ENCODE measurements around the gene GDAP2. TPM values are rescaled to one million over a fixed set of nuclear protein-coding genes. Genes with fewer than 3 reads are reported as not detected.

Gene GDAP2
- total and polyA plus RNA-seq, 2 donors: 6.2 to 17.5 TPM

GRCh38 chr1:117921991-117922390 lies 7.4 kb downstream of the GDAP2 start:
- Histone ChIP-seq H3K4me1 (ENCODE audit: control insufficient read depth in 2 of 2, insufficient read depth in 2 of 2, low read length in 2 of 2) (no peaks in the 10 kb centered on the region), H3K4me3 (ENCODE audit: low read length in 2 of 2) (no peak overlapping the region), H3K36me3 (ENCODE audit: control insufficient read depth in 2 of 2, insufficient read depth in 2 of 2, low read length in 1 of 2) (peaks cover 0 to 7% of the 10 kb centered on the region in 2 donors), H3K27me3 (ENCODE audit: control insufficient read depth in 2 of 2, insufficient read depth in 1 of 2, low read length in 1 of 2) (no peaks in the 10 kb centered on the region), H3K27ac (ENCODE audit: low read depth in 1 of 2, low read length in 1 of 2) (no peak overlapping the region), H3K9me3 (ENCODE audit: control insufficient read depth in 2 of 2, insufficient read depth in 1 of 2, low read length in 1 of 2) (no peaks in the 10 kb centered on the region)
- 98% methylated on average over 2 of the region's 2 CpGs for WGBS
- no peak for DNase-seq (ENCODE audit: low read depth in 6 of 9, low spot score in 9 of 9)

GRCh38 chr1:117919376-117919775 lies 10.0 kb downstream of the GDAP2 start:
- no peaks in the 10 kb centered on the region for H3K27me3 ChIP-seq (ENCODE audit: control insufficient read depth in 2 of 2, insufficient read depth in 1 of 2, low read length in 1 of 2)
- H3K9me3 ChIP-seq (ENCODE audit: control insufficient read depth in 2 of 2, insufficient read depth in 1 of 2, low read length in 1 of 2): no peaks in the 10 kb centered on the region
- DNase-seq (ENCODE audit: low read depth in 6 of 9, low spot score in 9 of 9): no peak
- H3K36me3 ChIP-seq (ENCODE audit: control insufficient read depth in 2 of 2, insufficient read depth in 2 of 2, low read length in 1 of 2): peaks cover 12% of the 10 kb centered on the region in 2 donors
- H3K4me1 ChIP-seq (ENCODE audit: control insufficient read depth in 2 of 2, insufficient read depth in 2 of 2, low read length in 2 of 2): no peaks in the 10 kb centered on the region
- H3K27ac ChIP-seq (ENCODE audit: low read depth in 1 of 2, low read length in 1 of 2): no peak overlapping the region
- no peak overlapping the region for H3K4me3 ChIP-seq (ENCODE audit: low read length in 2 of 2)

- no peak for DNase-seq (ENCODE audit: low read depth in 6 of 9, low spot score in 9 of 9)
- H3K36me3 ChIP-seq (ENCODE audit: control insufficient read depth in 2 of 2, insufficient read depth in 2 of 2, low read length in 1 of 2): peaks cover 24 to 31% of the 10 kb centered on the region in 2 donors
- no peak overlapping the region for H3K27ac ChIP-seq (ENCODE audit: low read depth in 1 of 2, low read length in 1 of 2)
- no peak overlapping the region for H3K4me3 ChIP-seq (ENCODE audit: low read length in 2 of 2)
- no peaks in the 10 kb centered on the region for H3K9me3 ChIP-seq (ENCODE audit: control insufficient read depth in 2 of 2, insufficient read depth in 1 of 2, low read length in 1 of 2)
- no peaks in the 10 kb centered on the region for H3K27me3 ChIP-seq (ENCODE audit: control insufficient read depth in 2 of 2, insufficient read depth in 1 of 2, low read length in 1 of 2)
- no peaks in the 10 kb centered on the region for H3K4me1 ChIP-seq (ENCODE audit: control insufficient read depth in 2 of 2, insufficient read depth in 2 of 2, low read length in 2 of 2)
These were observed 18.4 kb downstream of the GDAP2 start for GRCh38 chr1:117911051-117911450.

GRCh38 chr1:117905019-117905418 lies 24.4 kb downstream of the GDAP2 start:
- H3K4me3 ChIP-seq (ENCODE audit: low read length in 2 of 2): no peak overlapping the region

GRCh38 chr1:117904485-117904884 lies 24.9 kb downstream of the GDAP2 start:
- peaks cover 17 to 28% of the 10 kb centered on the region in 2 donors for H3K36me3 ChIP-seq (ENCODE audit: control insufficient read depth in 2 of 2, insufficient read depth in 2 of 2, low read length in 1 of 2)
- H3K4me3 ChIP-seq (ENCODE audit: low read length in 2 of 2): no peak overlapping the region
- no peaks in the 10 kb centered on the region for H3K27me3 ChIP-seq (ENCODE audit: control insufficient read depth in 2 of 2, insufficient read depth in 1 of 2, low read length in 1 of 2)
- no peak overlapping the region for H3K27ac ChIP-seq (ENCODE audit: low read depth in 1 of 2, low read length in 1 of 2)
- DNase-seq (ENCODE audit: low read depth in 6 of 9, low spot score in 9 of 9): no peak
- WGBS: 99% methylated on average over 3 of the region's 3 CpGs
- no peaks in the 10 kb centered on the region for H3K9me3 ChIP-seq (ENCODE audit: control insufficient read depth in 2 of 2, insufficient read depth in 1 of 2, low read length in 1 of 2)
- H3K4me1 ChIP-seq (ENCODE audit: control insufficient read depth in 2 of 2, insufficient read depth in 2 of 2, low read length in 2 of 2): no peaks in the 10 kb centered on the region

More at GRCh38 chr1:117905019-117905418, 24.4 kb downstream of the GDAP2 start:
- no peaks in the 10 kb centered on the region for H3K27me3 ChIP-seq (ENCODE audit: control insufficient read depth in 2 of 2, insufficient read depth in 1 of 2, low read length in 1 of 2)
- no peaks in the 10 kb centered on the region for H3K4me1 ChIP-seq (ENCODE audit: control insufficient read depth in 2 of 2, insufficient read depth in 2 of 2, low read length in 2 of 2)
- no peak overlapping the region for H3K27ac ChIP-seq (ENCODE audit: low read depth in 1 of 2, low read length in 1 of 2)
- 97% methylated on average over 2 of the region's 2 CpGs for WGBS
- DNase-seq (ENCODE audit: low read depth in 6 of 9, low spot score in 9 of 9): no peak
- peaks cover 17 to 28% of the 10 kb centered on the region in 2 donors for H3K36me3 ChIP-seq (ENCODE audit: control insufficient read depth in 2 of 2, insufficient read depth in 2 of 2, low read length in 1 of 2)
- no peaks in the 10 kb centered on the region for H3K9me3 ChIP-seq (ENCODE audit: control insufficient read depth in 2 of 2, insufficient read depth in 1 of 2, low read length in 1 of 2)

- WGBS: 98% methylated on average over 4 of the region's 4 CpGs
- Histone ChIP-seq H3K9me3 (ENCODE audit: control insufficient read depth in 2 of 2, insufficient read depth in 1 of 2, low read length in 1 of 2) (no peaks in the 10 kb centered on the region), H3K4me3 (ENCODE audit: low read length in 2 of 2) (no peak overlapping the region), H3K27ac (ENCODE audit: low read depth in 1 of 2, low read length in 1 of 2) (no peak overlapping the region), H3K27me3 (ENCODE audit: control insufficient read depth in 2 of 2, insufficient read depth in 1 of 2, low read length in 1 of 2) (no peaks in the 10 kb centered on the region), H3K36me3 (ENCODE audit: control insufficient read depth in 2 of 2, insufficient read depth in 2 of 2, low read length in 1 of 2) (peaks cover 22 to 34% of the 10 kb centered on the region in 2 donors), H3K4me1 (ENCODE audit: control insufficient read depth in 2 of 2, insufficient read depth in 2 of 2, low read length in 2 of 2) (no peaks in the 10 kb centered on the region)
- no peak for DNase-seq (ENCODE audit: low read depth in 6 of 9, low spot score in 9 of 9)
These were observed 26.5 kb downstream of the GDAP2 start for GRCh38 chr1:117902944-117903343.

GRCh38 chr1:117899801-117900200 lies 29.6 kb downstream of the GDAP2 start:
- no peaks in the 10 kb centered on the region for H3K9me3 ChIP-seq (ENCODE audit: control insufficient read depth in 2 of 2, insufficient read depth in 1 of 2, low read length in 1 of 2)
- peaks cover 24 to 34% of the 10 kb centered on the region in 2 donors for H3K36me3 ChIP-seq (ENCODE audit: control insufficient read depth in 2 of 2, insufficient read depth in 2 of 2, low read length in 1 of 2)
- H3K4me1 ChIP-seq (ENCODE audit: control insufficient read depth in 2 of 2, insufficient read depth in 2 of 2, low read length in 2 of 2): no peaks in the 10 kb centered on the region
- no peak overlapping the region for H3K27ac ChIP-seq (ENCODE audit: low read depth in 1 of 2, low read length in 1 of 2)
- WGBS: 99% methylated on average over 1 of the region's 1 CpG
- DNase-seq (ENCODE audit: low read depth in 6 of 9, low spot score in 9 of 9): no peak
- no peaks in the 10 kb centered on the region for H3K27me3 ChIP-seq (ENCODE audit: control insufficient read depth in 2 of 2, insufficient read depth in 1 of 2, low read length in 1 of 2)
- H3K4me3 ChIP-seq (ENCODE audit: low read length in 2 of 2): no peak overlapping the region

- Histone ChIP-seq H3K27ac (ENCODE audit: low read depth in 1 of 2, low read length in 1 of 2) (no peak overlapping the region), H3K27me3 (ENCODE audit: control insufficient read depth in 2 of 2, insufficient read depth in 1 of 2, low read length in 1 of 2) (no peaks in the 10 kb centered on the region), H3K4me1 (ENCODE audit: control insufficient read depth in 2 of 2, insufficient read depth in 2 of 2, low read length in 2 of 2) (no peaks in the 10 kb centered on the region), H3K9me3 (ENCODE audit: control insufficient read depth in 2 of 2, insufficient read depth in 1 of 2, low read length in 1 of 2) (no peaks in the 10 kb centered on the region), H3K4me3 (ENCODE audit: low read length in 2 of 2) (no peak overlapping the region), H3K36me3 (ENCODE audit: control insufficient read depth in 2 of 2, insufficient read depth in 2 of 2, low read length in 1 of 2) (peaks cover 19 to 28% of the 10 kb centered on the region in 2 donors)
- no peak for DNase-seq (ENCODE audit: low read depth in 6 of 9, low spot score in 9 of 9)
- 88% methylated on average over 4 of the region's 4 CpGs for WGBS
These were observed 31.9 kb downstream of the GDAP2 start for GRCh38 chr1:117897551-117897950.

GRCh38 chr1:117895482-117896114 lies 33.8 kb downstream of the GDAP2 start:
- Histone ChIP-seq H3K9me3 (ENCODE audit: control insufficient read depth in 2 of 2, insufficient read depth in 1 of 2, low read length in 1 of 2) (no peaks in the 10 kb centered on the region), H3K27ac (ENCODE audit: low read depth in 1 of 2, low read length in 1 of 2) (no peak overlapping the region)
- peak; percentile 13 to 72 (median 42) for DNase-seq (ENCODE audit: low read depth in 6 of 9, low spot score in 9 of 9)

More at GRCh38 chr1:117895482-117896114, 33.8 kb downstream of the GDAP2 start:
- 43% methylated on average over 4 of the region's 4 CpGs for WGBS
- Histone ChIP-seq H3K4me3 (ENCODE audit: low read length in 2 of 2) (no peak overlapping the region), H3K4me1 (ENCODE audit: control insufficient read depth in 2 of 2, insufficient read depth in 2 of 2, low read length in 2 of 2) (no peaks in the 10 kb centered on the region), H3K36me3 (ENCODE audit: control insufficient read depth in 2 of 2, insufficient read depth in 2 of 2, low read length in 1 of 2) (peaks cover 17 to 21% of the 10 kb centered on the region in 2 donors), H3K27me3 (ENCODE audit: control insufficient read depth in 2 of 2, insufficient read depth in 1 of 2, low read length in 1 of 2) (no peaks in the 10 kb centered on the region)
